GM12891 (cell line): ENCODE data around the gene PPP1R26.

Source experiments
- PAX5 ChIP-seq: IDR thresholded peaks from 2 replicates; pipeline ENCODE4 v1.6.1; 2011; ENCODE audit warnings: low read length, moderate library complexity, mild to moderate bottlenecking; ENCODE audit not compliant: insufficient read depth, severe bottlenecking
- POLR2A ChIP-seq: IDR thresholded peaks from 2 replicates; pipeline ENCODE4 v1.6.1; 2011; ENCODE audit warnings: low read depth, low read length, control low read depth
- POLR2AphosphoS5 ChIP-seq: IDR thresholded peaks from 2 replicates; pipeline ENCODE4 v1.6.1; 2011; ENCODE audit warnings: low read depth, low read length, control low read depth
- SPI1 ChIP-seq: IDR thresholded peaks from 2 replicates; pipeline ENCODE4 v1.6.1; 2011; ENCODE audit warnings: low read depth, low read length, control low read depth
- TAF1 ChIP-seq: IDR thresholded peaks from 2 replicates; pipeline ENCODE4 v1.6.1; 2011; ENCODE audit warnings: low read depth, low read length, control low read depth

DNA sequence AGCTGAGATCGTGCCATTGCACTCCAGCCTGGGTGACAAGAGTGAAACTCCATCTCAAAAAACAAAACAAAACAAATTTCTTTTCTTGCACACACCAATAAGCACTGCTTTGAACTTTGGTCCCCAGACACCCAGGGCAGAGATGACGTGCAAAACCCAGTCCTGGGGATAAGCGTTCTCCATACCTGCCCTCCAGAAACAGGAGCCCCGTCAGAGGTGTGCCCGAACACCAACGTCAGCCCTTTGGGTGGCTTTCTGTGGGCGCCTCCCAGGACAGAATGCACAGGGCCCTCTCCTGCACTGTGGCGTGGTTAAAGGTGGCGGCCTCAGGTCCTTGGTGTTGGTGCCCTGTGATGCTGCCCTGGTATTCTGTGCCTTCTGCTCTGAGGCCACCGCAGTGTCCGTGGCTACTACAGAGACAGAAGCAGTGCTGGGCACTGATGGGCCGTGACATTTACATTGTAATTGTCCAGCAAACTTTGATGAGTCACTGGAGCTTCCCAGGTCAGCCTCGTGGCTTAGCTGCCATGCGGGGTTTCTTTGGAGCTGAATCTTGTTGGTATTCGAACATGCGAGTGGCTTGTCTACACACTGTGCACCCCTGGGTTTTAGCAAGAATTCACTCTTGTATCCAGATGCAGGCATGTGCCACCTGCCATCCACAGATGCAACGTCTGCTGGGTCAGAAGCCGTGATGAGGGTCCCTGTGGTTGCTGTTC, 9.8 kb downstream of the PPP1R26 start:
- TF ChIP-seq POLR2AphosphoS5 (no peak), TAF1 (no peak), POLR2A (no peak), SPI1 (no peak), PAX5 (no peak)
